Heart left ventricle (tissue), 16 donors: Measurements from ENCODE around the gene GSTM3. TPM values are rescaled to one million over a fixed set of nuclear protein-coding genes. Genes with fewer than 3 reads are reported as not detected.
A peak's percentile ranks its signal among the peaks of the same experiment; 100 is the strongest.

ENCODE experiments used
- ATAC-seq, 4 donors: fragments of 200-7000 bp; cut with Tn5 transposase; one replicate each; pipeline ENCODE4 v1.9.1; 2020 to 2022; ENCODE audit warnings: moderate library complexity in 4 of 4, mild to moderate bottlenecking in 3 of 4, moderate number of reproducible peaks in 1 of 4
- DNase-seq, 5 donors: peaks; one replicate each; pipeline ENCODE4 v3.0.0-alpha.2; 2020
- H3K27ac ChIP-seq, 12 donors: fragments of 200-600 bp; sonication (generic) in 4 of 12; one replicate each; pipeline versions ENCODE4 v1.5.0 to v1.8.0; 2016 to 2022; ENCODE audit warnings: mild to moderate bottlenecking in 2 of 12
- H3K27me3 ChIP-seq, 9 donors: fragments of 200-600 bp; sonication (generic) in 2 of 9; one replicate each; pipeline versions ENCODE4 v1.5.1 to v1.8.0; 2016 to 2022; ENCODE audit warnings: mild to moderate bottlenecking in 3 of 9
- H3K36me3 ChIP-seq, 9 donors: fragments of 200-600 bp; sonication (generic) in 2 of 9; one replicate each; pipeline versions ENCODE4 v1.5.0 to v1.8.0; 2018 to 2022; ENCODE audit warnings: mild to moderate bottlenecking in 2 of 9
- H3K4me1 ChIP-seq, 12 donors: fragments of 200-600 bp; sonication (generic) in 4 of 12; one replicate each; pipeline versions ENCODE4 v1.5.0 to v1.8.0; 2016 to 2022; ENCODE audit warnings: mild to moderate bottlenecking in 3 of 12
- H3K4me3 ChIP-seq, 12 donors: fragments of 200-600 bp; sonication (generic) in 4 of 12; one replicate each; pipeline versions ENCODE4 v1.5.0 to v1.8.0; 2017 to 2022; ENCODE audit warnings: mild to moderate bottlenecking in 9 of 12, moderate library complexity in 4 of 12
- H3K9me3 ChIP-seq, 12 donors: fragments of 200-600 bp; sonication (generic) in 4 of 12; one replicate each; pipeline versions ENCODE4 v1.5.0 to v1.8.0; 2016 to 2022; ENCODE audit warnings: mild to moderate bottlenecking in 1 of 12
- CTCF ChIP-seq, 12 donors: fragments of 200-600 bp; sonication (generic) in 4 of 12; IDR thresholded peaks; one replicate each; pipeline versions ENCODE4 v1.5.0 to v1.8.0; 2018 to 2022; ENCODE audit warnings: antibody characterized with exemption in 12 of 12, mild to moderate bottlenecking in 5 of 12
- POLR2A ChIP-seq, 2 donors: fragments of 450-650 bp; IDR thresholded peaks; one replicate each; pipeline ENCODE4 v1.6.1; 2017; ENCODE audit warnings: antibody characterized with exemption in 2 of 2, mild to moderate bottlenecking in 2 of 2, moderate library complexity in 2 of 2
- WGBS, 4 donors: extraction: QIAGEN DNeasy Blood & Tissue Kit in 2 of 4; methylation state at CpG; one replicate each; pipeline versions ENCODE4 v1.1.5 to v1.1.7; 2013 to 2018; 5-methylcytosine and 5-hydroxymethylcytosine counted together
- intact Hi-C, 10 donors: fragments of 100-400 bp; cut with DNase I; formaldehyde crosslinking; loops; one replicate each; pipeline versions ENCODE4 v1.11.1 to v1.14.2; 2022
- polyA plus RNA-seq, 2 donors: library from polyadenylated mRNA; stranded (reverse); fragments of 200-250 nt; gene quantifications; one replicate each; pipeline ENCODE4 v1.2.3, GENCODE V29; 2013
- total RNA-seq, 9 donors: library from RNA; depleted of rRNA in 2 of 9; stranded (reverse); fragments of >200 nt in 2 of 9; fragmentation: NEBNext Ultra II Directional in 3 of 9; extraction: Animal tissue kit (Norgen Biotek cat#: 25700) in 3 of 9; gene quantifications; one replicate each; pipeline versions ENCODE4 v1.1.0 to v1.2.4, GENCODE V29; 2016 to 2023
- donor health status: ischemic (EF 13 %, LVEDD 7.1; RV severe dilation, severe dysfunction).
- donor health status: healthy with polysubstance abuse.
- donor health status: DM: no; HTN: yes; CAD: no.
- donor health status: DM: no; HTN: no; CAD: no.
- donor health status: ischemic (EF 25% LVEDD 6.9; RV normal size, moderate dysfunction).
- donor health status: ischemic (EF 25% LVEDD 5.7; RV mildly dilated, moderate dysfunction).
- donor health status: healthy.
- donor health status: DM: yes; HTN: yes; CAD: no.
- donor health status: ischemic (EF 35%, LVEDD 5.7; RV mildly dilated, moderate dysfunction).
- donor health status: nonischemic (EF 11% LVEDD 7.7; RV severe dilation, severe dysfunction).
- donor health status: DM: yes; HTN: yes; CAD: no.
- donor health status: PGD.
- donor health status: ischemic (EF 29% LVEDD 5.4; RV normal size, mild dysfunction).
- donor health status: nonischemic (EF 23%, LVEDD 6.1; RV moderate dilation, normal function).

Gene GSTM3
- total and polyA plus RNA-seq, 11 donors = 52.3 to 237 (median 91.5) TPM

- Histone ChIP-seq H3K27ac (peak within 1 kb of the TSS in 2 of 12 donors; percentile 24 to 38), H3K4me3 (no peak within 1 kb of the TSS), H3K27me3 (no peaks in the 10 kb centered on the region), H3K36me3 (no peaks in the 10 kb centered on the region), H3K9me3 (no peaks in the 10 kb centered on the region), H3K4me1 (peaks cover 0 to 33% (median 5%) of the 10 kb centered on the region in 12 donors)
- TF ChIP-seq POLR2A (IDR thresholded peaks at IDR 0.05) = no peak
- TF ChIP-seq CTCF (IDR thresholded peaks at IDR 0.05) = no peak
- DNase-seq (peak in 4 of 5 donors; percentile 6 to 56 (median 16)), ATAC-seq (no peak)
- intact Hi-C loops = no loop called here
- WGBS, 4 donors = 91 to 98% (median 94%) methylated on average over 6 to 11 of the region's 11 CpGs
Observed at GRCh38 chr1:109763646-109764415, 23.0 kb upstream of the GSTM3 start, which contains the start of gene EPS8L3. Gene EPS8L3, minus strand, starts transcription at chr1:109763923. Its CDS starts 2,174 bp downstream, at chr1:109761749.

- DNase-seq (peak in 2 of 5 donors; percentile 17 to 20), ATAC-seq (no peak)
- H3K27me3 ChIP-seq = no peaks in the 10 kb centered on the region
- TF ChIP-seq POLR2A (IDR thresholded peaks at IDR 0.05) (no peak), CTCF (IDR thresholded peaks at IDR 0.05) (no peak)
- no peaks in the 10 kb centered on the region for H3K36me3 ChIP-seq
- intact Hi-C loops = no loop called here
- H3K4me3 ChIP-seq = no peak overlapping the region
- 75 to 83% (median 79%) methylated on average over 9 to 11 of the region's 11 CpGs for WGBS, 4 donors
- peak overlapping the region in 2 of 12 donors; percentile 24 to 38 for H3K27ac ChIP-seq
- peaks cover 0 to 33% (median 5%) of the 10 kb centered on the region in 12 donors for H3K4me1 ChIP-seq
- no peaks in the 10 kb centered on the region for H3K9me3 ChIP-seq
Observed at GRCh38 chr1:109762821-109763645, 22.2 kb upstream of the GSTM3 start.

GRCh38 chr1:109762039-109762585 is 21.3 kb upstream of the GSTM3 start:
- Histone ChIP-seq H3K9me3 (no peaks in the 10 kb centered on the region), H3K4me1 (peaks cover 0 to 24% (median 1%) of the 10 kb centered on the region in 12 donors), H3K36me3 (no peaks in the 10 kb centered on the region), H3K27ac (no peak overlapping the region), H3K4me3 (no peak overlapping the region), H3K27me3 (no peaks in the 10 kb centered on the region)
- ATAC-seq = no peak
- DNase-seq = peak in 2 of 5 donors; percentile 6 to 29
- intact Hi-C loops = no loop called here
- 92 to 98% (median 95%) methylated on average over 4 to 7 of the region's 7 CpGs for WGBS, 4 donors
- no peak for TF ChIP-seq POLR2A (IDR thresholded peaks at IDR 0.05)
- no peak for TF ChIP-seq CTCF (IDR thresholded peaks at IDR 0.05)
